ENCODE data around the gene SUGP2.

Gene SUGP2

DNA sequence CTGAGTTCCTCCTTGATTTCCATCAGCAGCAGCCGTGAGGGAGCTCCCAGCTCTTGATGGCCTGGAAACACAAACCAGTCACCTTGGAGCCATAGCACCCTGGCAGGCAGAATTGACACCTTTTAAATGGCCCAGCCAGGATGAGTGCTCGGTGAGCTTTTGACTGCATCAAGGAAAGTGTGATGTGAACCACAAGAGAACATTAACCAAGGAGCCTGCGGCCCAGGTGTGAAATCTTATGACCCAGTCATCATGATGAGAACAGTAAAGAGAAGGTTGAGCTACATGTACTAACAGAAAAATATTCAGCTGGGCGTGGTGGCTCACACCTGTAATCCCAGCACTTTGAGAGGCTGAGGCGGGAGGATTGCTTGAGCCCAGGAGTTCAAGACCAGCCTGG lies 22.8 kb downstream of the SUGP2 start:
- no peak for DNase-seq (ENCODE audit: low read depth in 1 of 2, low spot score in 1 of 2)
- in situ Hi-C loops (cut with HindIII; ENCODE audit: low pct_unique_long_range_greater_than_20kb, low sequenced_read_pairs) = no loop called here
- no peak for TF ChIP-seq JUND (IDR thresholded peaks at IDR 0.05; ENCODE audit: low read depth)

GRCh38 chr19:19009951-19010350 lies 23.4 kb downstream of the SUGP2 start:
- in situ Hi-C loops (cut with HindIII; ENCODE audit: low pct_unique_long_range_greater_than_20kb, low sequenced_read_pairs) = no loop called here

GRCh38 chr19:19006213-19006612 lies 27.1 kb downstream of the SUGP2 start:
- no peak for TF ChIP-seq JUND (IDR thresholded peaks at IDR 0.05; ENCODE audit: low read depth)
- DNase-seq (ENCODE audit: low read depth in 1 of 2, low spot score in 1 of 2) = no peak
- in situ Hi-C loops (cut with HindIII; ENCODE audit: low pct_unique_long_range_greater_than_20kb, low sequenced_read_pairs) = no loop called here

More at GRCh38 chr19:19009951-19010350, 23.4 kb downstream of the SUGP2 start:
- DNase-seq (ENCODE audit: low read depth in 1 of 2, low spot score in 1 of 2) = no peak
- TF ChIP-seq JUND (IDR thresholded peaks at IDR 0.05; ENCODE audit: low read depth) = no peak

- DNase-seq (ENCODE audit: low read depth in 1 of 2, low spot score in 1 of 2) = no peak
- in situ Hi-C loops (cut with HindIII; ENCODE audit: low pct_unique_long_range_greater_than_20kb, low sequenced_read_pairs) = no loop called here
These were observed 29.2 kb downstream of the SUGP2 start for GRCh38 chr19:19004144-19004543.

DNA sequence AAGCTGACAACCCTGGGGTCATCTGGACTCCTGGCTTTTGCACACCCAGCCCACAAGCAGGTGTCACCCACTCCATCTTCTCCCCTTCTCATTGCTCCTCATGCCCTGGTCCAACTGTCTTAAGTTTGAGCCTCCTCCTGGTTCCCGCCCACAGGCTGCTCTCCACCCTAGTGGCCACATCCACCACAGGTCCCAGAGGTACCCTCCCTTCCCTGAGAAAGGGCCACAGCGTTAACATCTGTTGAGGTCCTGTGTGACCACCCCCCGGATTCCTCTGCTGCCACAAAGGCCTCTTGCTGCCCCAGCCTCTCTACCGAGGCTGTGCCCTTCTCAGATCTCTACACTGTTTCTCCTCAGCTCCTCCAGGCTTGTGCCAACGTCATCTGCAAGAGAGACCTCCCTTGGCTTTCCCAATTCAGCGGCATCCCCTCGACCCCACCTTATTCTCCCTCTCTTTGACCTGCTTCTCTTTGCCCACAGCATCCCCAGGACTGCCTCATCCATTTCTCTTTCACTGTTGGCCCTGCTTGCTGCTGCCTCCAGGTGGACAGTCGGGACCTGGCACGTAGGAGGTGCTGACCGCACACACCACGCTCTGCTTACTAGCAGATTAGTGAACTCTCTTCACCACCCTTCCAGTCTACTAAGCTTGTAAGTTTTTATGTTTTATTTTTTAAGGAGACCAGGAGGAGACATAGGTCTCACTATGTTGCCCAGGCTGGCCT lies 33.3 kb downstream of the SUGP2 start:
- in situ Hi-C loops (cut with HindIII; ENCODE audit: low pct_unique_long_range_greater_than_20kb, low sequenced_read_pairs) = no loop called here
- DNase-seq (ENCODE audit: low read depth in 1 of 2, low spot score in 1 of 2) = peak; percentile 13 to 35
- no peak for TF ChIP-seq JUND (IDR thresholded peaks at IDR 0.05; ENCODE audit: low read depth)

More at GRCh38 chr19:19004144-19004543, 29.2 kb downstream of the SUGP2 start:
- TF ChIP-seq JUND (IDR thresholded peaks at IDR 0.05; ENCODE audit: low read depth) = no peak

- in situ Hi-C loops (cut with HindIII; ENCODE audit: low pct_unique_long_range_greater_than_20kb, low sequenced_read_pairs) = no loop called here
- DNase-seq (ENCODE audit: low read depth in 1 of 2, low spot score in 1 of 2) = peak in 1 of 2 experiments; percentile 22
- no peak for TF ChIP-seq JUND (IDR thresholded peaks at IDR 0.05; ENCODE audit: low read depth)
These were observed 34.1 kb downstream of the SUGP2 start for GRCh38 chr19:18999016-18999758.

- in situ Hi-C loops (cut with HindIII; ENCODE audit: low pct_unique_long_range_greater_than_20kb, low sequenced_read_pairs) = no loop called here
- no peak for TF ChIP-seq JUND (IDR thresholded peaks at IDR 0.05; ENCODE audit: low read depth)
- no peak for DNase-seq (ENCODE audit: low read depth in 1 of 2, low spot score in 1 of 2)
These were observed 35.0 kb downstream of the SUGP2 start for GRCh38 chr19:18998276-18998675.

DNA sequence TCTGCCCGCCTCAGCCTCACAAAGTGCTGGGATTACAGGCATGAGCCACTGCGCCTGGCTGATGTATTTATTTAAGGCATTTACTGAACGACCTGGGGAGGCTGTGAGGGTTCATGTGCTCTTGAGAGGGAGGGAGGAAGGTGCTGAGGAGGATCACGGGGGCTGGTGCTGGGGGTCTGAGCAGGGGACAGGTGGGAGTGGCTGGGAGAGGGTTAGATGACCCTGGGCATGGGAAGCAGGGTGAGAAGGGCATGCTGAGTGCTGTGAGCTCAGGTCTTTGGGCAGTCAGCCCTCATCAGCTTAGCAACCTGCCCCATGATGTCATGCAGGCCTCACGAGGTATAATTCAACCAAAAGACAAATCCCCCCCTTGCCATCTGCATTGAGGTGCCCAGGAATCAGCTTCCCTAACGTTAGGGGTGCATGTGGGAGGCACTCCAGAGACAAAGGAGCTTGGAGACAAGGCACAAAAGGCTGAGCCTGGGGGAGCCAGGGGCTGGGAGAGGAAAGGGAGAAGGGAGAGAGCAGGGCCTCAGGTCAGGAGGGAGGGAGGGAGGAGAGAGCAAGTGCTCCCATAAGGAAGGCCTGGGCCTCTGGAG lies 36.4 kb downstream of the SUGP2 start:
- DNase-seq (ENCODE audit: low read depth in 1 of 2, low spot score in 1 of 2) = no peak
- TF ChIP-seq JUND (IDR thresholded peaks at IDR 0.05; ENCODE audit: low read depth) = no peak
- in situ Hi-C loops (cut with HindIII; ENCODE audit: low pct_unique_long_range_greater_than_20kb, low sequenced_read_pairs) = no loop called here

DNA sequence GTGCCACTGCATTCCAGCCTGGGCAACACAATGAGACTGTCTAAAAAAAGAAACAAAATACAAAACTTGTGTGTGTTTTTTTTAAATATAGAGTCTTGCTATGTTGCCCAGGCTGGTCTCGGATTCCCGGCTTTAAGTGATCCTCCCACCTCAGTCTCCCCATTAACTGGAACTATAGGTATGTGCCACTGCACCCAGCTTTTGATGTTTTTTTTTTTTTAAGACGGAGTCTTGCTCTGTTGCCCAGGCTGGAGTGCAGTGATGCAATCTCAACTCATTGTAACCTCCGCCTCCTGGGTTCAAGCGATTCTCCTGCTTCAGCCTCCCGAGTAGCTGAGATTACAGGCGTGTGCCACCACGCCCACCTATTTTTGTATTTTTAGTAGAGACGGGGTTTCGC lies 37.0 kb downstream of the SUGP2 start:
- in situ Hi-C loops (cut with HindIII; ENCODE audit: low pct_unique_long_range_greater_than_20kb, low sequenced_read_pairs) = no loop called here
- DNase-seq (ENCODE audit: low read depth in 1 of 2, low spot score in 1 of 2) = no peak
- TF ChIP-seq JUND (IDR thresholded peaks at IDR 0.05; ENCODE audit: low read depth) = no peak

GRCh38 chr19:18995804-18996241 lies 37.5 kb downstream of the SUGP2 start:
- in situ Hi-C loops (cut with HindIII; ENCODE audit: low pct_unique_long_range_greater_than_20kb, low sequenced_read_pairs) = no loop called here
- TF ChIP-seq JUND (IDR thresholded peaks at IDR 0.05; ENCODE audit: low read depth) = no peak
- peak; percentile 23 to 37 for DNase-seq (ENCODE audit: low read depth in 1 of 2, low spot score in 1 of 2)

- TF ChIP-seq JUND (IDR thresholded peaks at IDR 0.05; ENCODE audit: low read depth) = no peak
- DNase-seq (ENCODE audit: low read depth in 1 of 2, low spot score in 1 of 2) = no peak
- in situ Hi-C loops (cut with HindIII; ENCODE audit: low pct_unique_long_range_greater_than_20kb, low sequenced_read_pairs) = no loop called here
These were observed 40.2 kb downstream of the SUGP2 start for GRCh38 chr19:18993115-18993514.

DNA sequence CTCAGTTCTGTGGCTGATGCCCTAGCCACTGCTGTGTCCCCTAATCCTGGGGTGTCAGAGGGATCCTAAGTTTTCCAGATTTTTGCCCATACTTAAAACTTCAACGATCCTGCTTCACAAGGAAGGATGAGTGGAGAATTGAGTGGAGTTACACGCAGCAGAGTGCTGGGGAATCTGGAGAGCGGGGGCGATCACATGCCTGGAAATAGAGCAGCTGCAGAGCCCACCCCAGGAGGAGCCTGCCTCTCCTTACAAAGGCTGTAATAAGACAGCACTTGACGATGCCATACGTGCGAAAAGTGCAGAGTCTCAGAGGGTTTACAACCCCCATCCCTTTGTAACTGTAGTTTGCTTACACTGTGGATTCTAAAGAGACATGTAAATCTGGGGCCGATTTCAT lies 40.6 kb downstream of the SUGP2 start:
- DNase-seq (ENCODE audit: low read depth in 1 of 2, low spot score in 1 of 2) = no peak
- in situ Hi-C loops (cut with HindIII; ENCODE audit: low pct_unique_long_range_greater_than_20kb, low sequenced_read_pairs) = no loop called here
- no peak for TF ChIP-seq JUND (IDR thresholded peaks at IDR 0.05; ENCODE audit: low read depth)

DNA sequence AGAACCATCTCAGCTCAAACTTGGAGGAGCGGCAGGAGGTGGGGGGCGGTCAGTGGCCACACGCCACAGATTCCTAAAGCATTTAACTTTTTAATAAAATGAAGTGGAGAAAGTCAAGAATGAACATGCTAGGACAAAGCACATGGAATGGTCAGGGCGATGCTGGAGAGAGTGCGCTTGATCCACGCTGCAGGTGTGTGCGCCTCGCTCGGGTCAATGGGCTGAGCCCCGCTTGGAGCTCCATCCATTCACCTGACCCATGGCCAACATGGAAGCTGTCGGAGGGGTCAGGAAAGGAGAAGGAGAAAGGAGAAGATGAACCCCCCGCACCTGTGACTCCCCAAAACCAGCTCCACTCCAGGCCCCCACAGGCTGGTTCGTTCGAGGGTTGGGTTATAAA lies 41.8 kb downstream of the SUGP2 start:
- no peak for TF ChIP-seq JUND (IDR thresholded peaks at IDR 0.05; ENCODE audit: low read depth)
- in situ Hi-C loops (cut with HindIII; ENCODE audit: low pct_unique_long_range_greater_than_20kb, low sequenced_read_pairs) = no loop called here
- no peak for DNase-seq (ENCODE audit: low read depth in 1 of 2, low spot score in 1 of 2)

Measured in T47D (cell line).